Measurements from ENCODE around the gene CAGE1. TPM values are rescaled to one million over a fixed set of nuclear protein-coding genes. Genes with fewer than 3 reads are reported as not detected.

CAGE1 gene
- total and polyA plus RNA-seq, 9 donors: not detected

DNA sequence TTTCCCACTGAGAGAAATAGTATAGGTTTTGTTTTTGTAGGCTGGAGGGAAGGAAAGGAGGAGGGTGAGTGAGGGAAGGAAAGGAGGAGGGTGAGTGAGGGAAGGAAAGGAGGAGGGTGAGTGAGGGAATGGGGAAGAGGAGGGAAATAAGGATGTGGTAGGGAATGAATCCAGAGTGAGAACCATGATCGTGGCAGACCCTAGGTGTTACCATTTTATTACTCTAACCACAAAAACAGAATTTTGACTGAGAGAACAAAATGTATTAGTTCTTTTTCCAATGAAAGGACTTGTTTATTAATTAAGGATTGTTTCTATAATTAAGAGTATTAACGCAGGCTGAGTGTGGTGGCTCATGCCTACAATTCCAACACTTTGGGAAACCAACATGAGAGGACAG, 92.9 kb downstream of the CAGE1 start:
- Histone ChIP-seq H3K27me3 (no peaks in the 10 kb centered on the region), H3K4me1 (ENCODE audit: insufficient read depth) (no peaks in the 10 kb centered on the region), H3K4me3 (no peak overlapping the region), H3K27ac (no peak overlapping the region), H3K36me3 (no peaks in the 10 kb centered on the region), H3K9me3 (no peaks in the 10 kb centered on the region)
- intact Hi-C loops (cut with DNase I): no loop called here
- TF ChIP-seq, protein P1, sequence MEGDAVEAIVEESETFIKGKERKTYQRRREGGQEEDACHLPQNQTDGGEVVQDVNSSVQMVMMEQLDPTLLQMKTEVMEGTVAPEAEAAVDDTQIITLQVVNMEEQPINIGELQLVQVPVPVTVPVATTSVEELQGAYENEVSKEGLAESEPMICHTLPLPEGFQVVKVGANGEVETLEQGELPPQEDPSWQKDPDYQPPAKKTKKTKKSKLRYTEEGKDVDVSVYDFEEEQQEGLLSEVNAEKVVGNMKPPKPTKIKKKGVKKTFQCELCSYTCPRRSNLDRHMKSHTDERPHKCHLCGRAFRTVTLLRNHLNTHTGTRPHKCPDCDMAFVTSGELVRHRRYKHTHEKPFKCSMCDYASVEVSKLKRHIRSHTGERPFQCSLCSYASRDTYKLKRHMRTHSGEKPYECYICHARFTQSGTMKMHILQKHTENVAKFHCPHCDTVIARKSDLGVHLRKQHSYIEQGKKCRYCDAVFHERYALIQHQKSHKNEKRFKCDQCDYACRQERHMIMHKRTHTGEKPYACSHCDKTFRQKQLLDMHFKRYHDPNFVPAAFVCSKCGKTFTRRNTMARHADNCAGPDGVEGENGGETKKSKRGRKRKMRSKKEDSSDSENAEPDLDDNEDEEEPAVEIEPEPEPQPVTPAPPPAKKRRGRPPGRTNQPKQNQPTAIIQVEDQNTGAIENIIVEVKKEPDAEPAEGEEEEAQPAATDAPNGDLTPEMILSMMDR (IDR thresholded peaks at IDR 0.05): no peak
- TF ChIP-seq EP300 (IDR thresholded peaks at IDR 0.05) (no peak), POLR2A (IDR thresholded peaks at IDR 0.05) (no peak)
- no peak for DNase-seq
- 86 to 93% (median 88%) methylated on average over 2 of the region's 2 CpGs for WGBS, 3 donors

DNA sequence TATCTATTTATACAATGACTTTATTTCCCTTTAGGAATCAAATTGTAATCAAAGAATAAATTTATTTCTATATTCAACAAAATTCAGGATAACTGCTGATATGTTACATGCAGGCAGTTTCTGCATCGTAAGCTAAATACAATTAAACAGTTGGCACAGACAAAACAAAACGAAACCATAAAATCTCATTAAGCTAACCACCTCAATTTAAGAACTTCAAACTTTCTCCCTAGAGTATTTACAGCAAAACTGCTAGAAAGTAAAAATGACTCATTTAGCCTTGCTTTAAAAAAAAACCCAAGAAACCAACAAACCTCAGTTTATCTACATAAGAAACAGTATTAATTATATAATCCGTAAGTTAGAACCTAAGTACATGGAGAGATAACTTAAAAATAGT, 93.6 kb downstream of the CAGE1 start:
- H3K4me3 ChIP-seq: no peak overlapping the region
- no peaks in the 10 kb centered on the region for H3K4me1 ChIP-seq (ENCODE audit: insufficient read depth)
- no peak for DNase-seq
- no peaks in the 10 kb centered on the region for H3K27me3 ChIP-seq
- 78 to 89% (median 89%) methylated on average over 3 of the region's 3 CpGs for WGBS, 3 donors
- no peaks in the 10 kb centered on the region for H3K9me3 ChIP-seq
- TF ChIP-seq, protein P1 (IDR thresholded peaks at IDR 0.05): no peak
- TF ChIP-seq EP300 (IDR thresholded peaks at IDR 0.05) (no peak), POLR2A (IDR thresholded peaks at IDR 0.05) (no peak)
- no peak overlapping the region for H3K27ac ChIP-seq
- intact Hi-C loops (cut with DNase I): no loop called here
- no peaks in the 10 kb centered on the region for H3K36me3 ChIP-seq

DNA sequence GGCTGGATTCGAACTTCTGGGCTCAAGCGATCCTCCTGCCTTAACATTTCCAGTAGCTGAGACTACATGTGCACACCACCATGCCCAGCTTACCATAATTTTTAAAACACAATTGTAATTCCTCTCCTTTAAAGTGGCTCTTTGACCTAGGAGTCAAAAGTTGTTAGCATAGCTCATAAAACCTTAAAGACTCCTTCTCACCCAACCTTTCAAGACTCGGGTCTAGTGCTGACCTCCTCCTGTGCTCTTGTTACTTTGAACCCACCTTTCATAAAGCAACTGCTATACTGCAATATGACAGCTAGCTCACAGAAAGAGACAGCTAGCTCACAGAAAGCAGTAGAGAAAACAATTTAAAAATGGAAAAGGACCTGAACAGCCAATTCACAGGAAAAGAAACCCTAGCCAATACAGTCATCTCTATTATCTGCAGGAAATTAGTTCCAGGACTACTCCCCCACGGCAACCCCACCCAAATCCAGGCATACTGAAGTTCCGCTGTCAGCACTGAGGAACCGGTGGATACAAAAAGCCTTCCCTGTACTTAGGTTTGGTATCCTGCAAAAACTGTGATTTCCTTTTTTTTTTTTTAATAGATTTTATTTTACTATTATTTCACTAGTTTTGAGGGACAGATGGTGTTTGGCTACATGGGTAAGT, 96.8 kb downstream of the CAGE1 start:
- Histone ChIP-seq H3K4me1 (ENCODE audit: insufficient read depth) (no peaks in the 10 kb centered on the region), H3K9me3 (no peaks in the 10 kb centered on the region), H3K4me3 (no peak overlapping the region), H3K27ac (no peak overlapping the region), H3K36me3 (no peaks in the 10 kb centered on the region), H3K27me3 (no peaks in the 10 kb centered on the region)
- DNase-seq: no peak
- WGBS, 3 donors: 57 to 67% (median 67%) methylated on average over 6 of the region's 6 CpGs
- TF ChIP-seq, protein P1 (IDR thresholded peaks at IDR 0.05): no peak
- TF ChIP-seq POLR2A (IDR thresholded peaks at IDR 0.05) (no peak), EP300 (IDR thresholded peaks at IDR 0.05) (no peak)
- intact Hi-C loops (cut with DNase I): no loop called here

DNA sequence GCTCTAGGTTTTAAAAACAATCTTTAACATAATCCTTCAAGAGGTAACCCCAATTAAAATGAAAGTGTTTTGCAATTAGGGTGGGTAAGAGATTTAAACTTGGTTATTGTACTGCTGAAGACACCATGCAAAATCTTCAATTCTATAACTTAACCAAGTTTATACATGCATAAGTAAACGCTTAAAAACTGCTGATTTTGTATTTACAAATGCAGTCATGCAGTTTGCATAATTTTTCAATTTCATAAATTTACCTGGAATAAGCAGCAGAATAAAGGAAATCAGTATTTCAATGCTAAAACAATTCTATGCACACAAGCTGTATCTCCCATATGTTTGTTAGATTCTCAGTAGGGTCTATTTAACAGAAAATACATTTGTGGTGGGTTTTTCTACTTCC, 99.5 kb downstream of the CAGE1 start:
- no peaks in the 10 kb centered on the region for H3K27me3 ChIP-seq
- H3K4me1 ChIP-seq (ENCODE audit: insufficient read depth): no peaks in the 10 kb centered on the region
- H3K4me3 ChIP-seq: no peak overlapping the region
- DNase-seq: no peak
- TF ChIP-seq, protein P1 (IDR thresholded peaks at IDR 0.05): no peak
- TF ChIP-seq POLR2A (IDR thresholded peaks at IDR 0.05) (no peak), EP300 (IDR thresholded peaks at IDR 0.05) (no peak)
- WGBS, 3 donors: 83 to 93% (median 87%) methylated on average over 1 of the region's 1 CpG
- intact Hi-C loops (cut with DNase I): no loop called here
- no peaks in the 10 kb centered on the region for H3K36me3 ChIP-seq
- no peaks in the 10 kb centered on the region for H3K9me3 ChIP-seq
- H3K27ac ChIP-seq: no peak overlapping the region

Data from ovary (tissue), 9 donors.